ENCODE results near the gene PRKAG3. TPM values are rescaled to one million over a fixed set of nuclear protein-coding genes. Genes with fewer than 3 reads are reported as not detected.
A peak's percentile ranks its signal among the peaks of the same experiment; 100 is the strongest.

PRKAG3 gene
- total and polyA plus RNA-seq, 4 donors: 0.08 TPM; not detected in 3

GRCh38 chr2:218809515-218809914 is 22.1 kb downstream of the PRKAG3 start:
- H3K4me1 ChIP-seq (ENCODE audit: control insufficient read depth in 4 of 4, insufficient read depth in 4 of 4, low read length in 3 of 4): peaks cover 0 to 6% (median 4%) of the 10 kb centered on the region in 4 donors
- no peak overlapping the region for H3K9ac ChIP-seq (ENCODE audit: low read depth in 1 of 2, low read length in 2 of 2)
- H3K27ac ChIP-seq (ENCODE audit: low read depth in 1 of 2, low read length in 2 of 2): no peak overlapping the region
- DNase-seq (ENCODE audit: low spot score): no peak
- TF ChIP-seq ATF3 (IDR thresholded peaks at IDR 0.05): no peak
- no peak for TF ChIP-seq NR2F2 (IDR thresholded peaks at IDR 0.05)
- no peak for TF ChIP-seq EGR1 (IDR thresholded peaks at IDR 0.05; ENCODE audit: low read depth in 2 of 2)
- TF ChIP-seq MAX (IDR thresholded peaks at IDR 0.05): no peak
- peaks cover 5 to 34% (median 26%) of the 10 kb centered on the region in 4 donors for H3K36me3 ChIP-seq (ENCODE audit: control insufficient read depth in 4 of 4, insufficient read depth in 3 of 4, low read depth in 1 of 4, low read length in 3 of 4)
- H3K4me3 ChIP-seq (ENCODE audit: low read depth in 1 of 3, low read length in 3 of 3): no peak overlapping the region
- H3K27me3 ChIP-seq (ENCODE audit: control insufficient read depth in 4 of 4, insufficient read depth in 4 of 4, low read length in 3 of 4): no peaks in the 10 kb centered on the region
- H3K9me3 ChIP-seq (ENCODE audit: control insufficient read depth in 4 of 4, low read length in 3 of 4): no peaks in the 10 kb centered on the region
- WGBS: 92% methylated on average over 12 of the region's 12 CpGs

- Histone ChIP-seq H3K9ac (ENCODE audit: low read depth in 1 of 2, low read length in 2 of 2) (no peak overlapping the region), H3K36me3 (ENCODE audit: control insufficient read depth in 4 of 4, insufficient read depth in 3 of 4, low read depth in 1 of 4, low read length in 3 of 4) (peaks cover 0 to 17% (median 10%) of the 10 kb centered on the region in 4 donors), H3K27me3 (ENCODE audit: control insufficient read depth in 4 of 4, insufficient read depth in 4 of 4, low read length in 3 of 4) (no peaks in the 10 kb centered on the region), H3K4me1 (ENCODE audit: control insufficient read depth in 4 of 4, insufficient read depth in 4 of 4, low read length in 3 of 4) (peaks cover 0 to 6% (median 4%) of the 10 kb centered on the region in 4 donors), H3K9me3 (ENCODE audit: control insufficient read depth in 4 of 4, low read length in 3 of 4) (no peaks in the 10 kb centered on the region), H3K27ac (ENCODE audit: low read depth in 1 of 2, low read length in 2 of 2) (peak overlapping the region in 1 of 2 donors; percentile 33), H3K4me3 (ENCODE audit: low read depth in 1 of 3, low read length in 3 of 3) (no peak overlapping the region)
- DNase-seq (ENCODE audit: low spot score): no peak
- WGBS: 92% methylated on average over 4 of the region's 4 CpGs
- no peak for TF ChIP-seq ZBTB33 (IDR thresholded peaks at IDR 0.05)
- TF ChIP-seq ATF3 (IDR thresholded peaks at IDR 0.05): no peak
- no peak for TF ChIP-seq FOXA1 (IDR thresholded peaks at IDR 0.05)
- no peak for TF ChIP-seq CTCF (IDR thresholded peaks at IDR 0.05; ENCODE audit: low read depth, low read length, missing input control)
- no peak for TF ChIP-seq MAX (IDR thresholded peaks at IDR 0.05)
- TF ChIP-seq EGR1 (IDR thresholded peaks at IDR 0.05; ENCODE audit: low read depth in 2 of 2): no peak
- no peak for TF ChIP-seq YY1 (IDR thresholded peaks at IDR 0.05)
- TF ChIP-seq TAF1 (conservative IDR thresholded peaks at IDR 0.05): no peak
- TF ChIP-seq RAD21 (IDR thresholded peaks at IDR 0.05): no peak
- no peak for TF ChIP-seq JUND (IDR thresholded peaks at IDR 0.05)
- no peak for TF ChIP-seq HNF4A (conservative IDR thresholded peaks at IDR 0.05)
- no peak for TF ChIP-seq FOXA2 (IDR thresholded peaks at IDR 0.05)
Measured at GRCh38 chr2:218807626-218808025, 24.0 kb downstream of the PRKAG3 start.
